Neural crest cell (in vitro differentiated cells): ENCODE measurements around the gene LRSAM1. TPM values are rescaled to one million over a fixed set of nuclear protein-coding genes. Genes with fewer than 3 reads are reported as not detected.

ENCODE experiments used
- DNase-seq: peaks from one replicate; pipeline ENCODE4 v3.0.0; 2021; ENCODE audit warnings: low read depth, mixed read lengths, low spot score
- H3K27ac Mint-ChIP-seq: one replicate; pipeline ENCODE4 v1.8.0; 2021; ENCODE audit warnings: mild to moderate bottlenecking, mixed read lengths; ENCODE audit not compliant: unreplicated experiment
- H3K27me3 Mint-ChIP-seq: 2 replicates; pipeline ENCODE4 v1.8.0; 2021; ENCODE audit warnings: low read depth, mild to moderate bottlenecking, mixed read lengths
- H3K36me3 Mint-ChIP-seq: 2 replicates; pipeline ENCODE4 v1.8.0; 2021; ENCODE audit warnings: low read depth, mild to moderate bottlenecking, mixed read lengths
- H3K4me1 Mint-ChIP-seq: 2 replicates; pipeline ENCODE4 v1.8.0; 2021; ENCODE audit warnings: mixed read lengths
- H3K4me3 Mint-ChIP-seq: one replicate; pipeline ENCODE4 v1.8.0; 2021; ENCODE audit warnings: mild to moderate bottlenecking, mixed read lengths
- H3K9me3 Mint-ChIP-seq: 2 replicates; pipeline ENCODE4 v1.8.0; 2021; ENCODE audit warnings: mixed read lengths
- total RNA-seq: library from RNA; stranded (reverse); gene quantifications from 2 replicates; pipeline ENCODE4 v1.2.1, GENCODE V29; 2021
- TF ChIP-seq, protein P1 (sequence below): fragments of 200-600 bp; sonication (generic); conservative IDR thresholded peaks from 2 replicates; pipeline ENCODE4 v1.5.0; 2021; ENCODE audit warnings: antibody characterized with exemption, mild to moderate bottlenecking

Gene LRSAM1
- total RNA-seq, 1 donor from 2014 or later = 17.3 TPM

DNA sequence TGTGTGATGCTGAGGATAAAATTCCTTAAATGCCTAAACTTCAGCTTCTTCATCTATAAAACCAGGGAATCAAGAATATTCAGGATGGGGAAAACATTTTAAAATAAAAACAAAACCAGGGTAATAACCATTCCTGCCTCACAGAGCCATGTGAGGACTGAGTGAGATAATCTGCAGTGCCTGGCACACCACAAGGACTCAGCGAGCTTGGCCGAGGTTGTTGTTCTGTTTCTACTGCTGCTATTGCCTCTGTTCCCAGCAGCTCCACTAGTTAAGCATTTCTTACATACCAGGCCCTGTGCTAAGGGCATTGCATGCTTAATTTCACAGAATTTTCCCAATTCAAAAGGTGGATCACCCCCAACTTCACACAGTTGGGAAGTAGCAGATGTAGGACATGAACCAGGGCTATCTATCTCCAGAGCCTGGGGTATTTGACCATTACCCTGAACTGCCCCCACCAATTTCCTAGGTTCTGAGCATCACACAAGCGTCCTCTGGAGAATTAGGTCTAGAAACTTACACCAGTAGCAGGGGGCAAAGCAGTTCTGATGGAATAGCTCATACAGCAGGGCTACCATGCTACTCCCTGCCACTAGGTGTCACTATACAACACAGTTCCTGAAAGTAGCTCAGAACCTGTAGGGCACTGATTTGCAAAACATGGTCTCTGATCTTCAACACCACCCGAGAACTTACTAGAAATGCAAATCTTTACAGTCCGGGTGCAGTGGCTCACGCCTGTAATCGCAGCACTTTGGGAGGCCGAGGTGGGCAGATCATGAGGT, 74.3 kb downstream of the LRSAM1 start:
- Mint-ChIP-seq H3K27ac (no peak overlapping the region), H3K36me3 (peaks cover 37% of the 10 kb centered on the region), H3K9me3 (peaks cover 9% of the 10 kb centered on the region), H3K27me3 (no peaks in the 10 kb centered on the region), H3K4me3 (no peak overlapping the region), H3K4me1 (peaks cover 39% of the 10 kb centered on the region)
- TF ChIP-seq, protein P1, sequence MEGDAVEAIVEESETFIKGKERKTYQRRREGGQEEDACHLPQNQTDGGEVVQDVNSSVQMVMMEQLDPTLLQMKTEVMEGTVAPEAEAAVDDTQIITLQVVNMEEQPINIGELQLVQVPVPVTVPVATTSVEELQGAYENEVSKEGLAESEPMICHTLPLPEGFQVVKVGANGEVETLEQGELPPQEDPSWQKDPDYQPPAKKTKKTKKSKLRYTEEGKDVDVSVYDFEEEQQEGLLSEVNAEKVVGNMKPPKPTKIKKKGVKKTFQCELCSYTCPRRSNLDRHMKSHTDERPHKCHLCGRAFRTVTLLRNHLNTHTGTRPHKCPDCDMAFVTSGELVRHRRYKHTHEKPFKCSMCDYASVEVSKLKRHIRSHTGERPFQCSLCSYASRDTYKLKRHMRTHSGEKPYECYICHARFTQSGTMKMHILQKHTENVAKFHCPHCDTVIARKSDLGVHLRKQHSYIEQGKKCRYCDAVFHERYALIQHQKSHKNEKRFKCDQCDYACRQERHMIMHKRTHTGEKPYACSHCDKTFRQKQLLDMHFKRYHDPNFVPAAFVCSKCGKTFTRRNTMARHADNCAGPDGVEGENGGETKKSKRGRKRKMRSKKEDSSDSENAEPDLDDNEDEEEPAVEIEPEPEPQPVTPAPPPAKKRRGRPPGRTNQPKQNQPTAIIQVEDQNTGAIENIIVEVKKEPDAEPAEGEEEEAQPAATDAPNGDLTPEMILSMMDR = peak; percentile 70
- no peak for DNase-seq

- Mint-ChIP-seq H3K4me3 (no peak overlapping the region), H3K36me3 (peaks cover 37% of the 10 kb centered on the region), H3K4me1 (peaks cover 33% of the 10 kb centered on the region), H3K27me3 (no peaks in the 10 kb centered on the region), H3K9me3 (peaks cover 9% of the 10 kb centered on the region), H3K27ac (peak overlapping the region; percentile 81)
- TF ChIP-seq, protein P1 = no peak
- no peak for DNase-seq
Measured at GRCh38 chr9:127526655-127527559, 75.6 kb downstream of the LRSAM1 start.

DNA sequence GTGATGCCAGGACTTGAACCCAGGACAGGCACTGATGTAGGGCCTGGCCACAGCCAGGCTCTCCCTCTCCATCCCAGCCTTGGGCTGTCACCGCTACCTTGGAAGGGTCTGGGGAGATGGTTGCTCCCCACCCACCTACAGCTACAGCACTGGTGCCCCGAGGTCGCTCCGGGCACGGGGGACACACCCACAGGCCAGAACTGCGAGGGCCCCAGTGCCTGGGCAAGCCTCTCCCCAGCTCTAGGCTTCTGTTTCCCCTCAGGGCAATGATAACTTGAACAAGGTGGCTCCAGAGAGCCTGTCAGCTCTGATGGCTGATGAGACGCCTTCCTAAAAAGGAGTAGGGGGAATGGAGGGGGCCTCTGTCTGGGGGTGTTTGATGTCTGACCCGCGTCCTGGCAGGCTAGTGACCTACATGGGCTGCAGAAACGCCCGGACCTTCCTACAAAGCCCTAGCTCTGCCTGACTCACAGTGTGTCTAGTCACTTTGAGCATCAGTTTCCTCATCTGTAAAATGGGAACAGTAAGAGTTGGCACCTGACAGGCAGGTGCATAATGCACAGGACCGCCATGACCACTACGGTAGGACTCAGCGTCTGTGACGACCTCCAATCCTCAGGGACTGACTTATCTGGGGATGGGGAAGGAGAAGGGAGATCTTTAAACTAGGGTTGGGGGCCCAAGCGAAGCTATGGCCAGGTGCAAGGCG, 76.4 kb downstream of the LRSAM1 start:
- DNase-seq = no peak
- peaks cover 9% of the 10 kb centered on the region for H3K9me3 Mint-ChIP-seq
- TF ChIP-seq, protein P1 = no peak
- H3K4me1 Mint-ChIP-seq = peaks cover 33% of the 10 kb centered on the region
- peak overlapping the region; percentile 57 for H3K27ac Mint-ChIP-seq
- no peak overlapping the region for H3K4me3 Mint-ChIP-seq
- no peaks in the 10 kb centered on the region for H3K27me3 Mint-ChIP-seq
- peaks cover 35% of the 10 kb centered on the region for H3K36me3 Mint-ChIP-seq

GRCh38 chr9:127528422-127529251, 77.3 kb downstream of the LRSAM1 start:
- Mint-ChIP-seq H3K4me1 (peaks cover 33% of the 10 kb centered on the region), H3K4me3 (no peak overlapping the region), H3K27ac (peak overlapping the region; percentile 6), H3K9me3 (peaks cover 6% of the 10 kb centered on the region), H3K36me3 (peaks cover 28% of the 10 kb centered on the region), H3K27me3 (no peaks in the 10 kb centered on the region)
- DNase-seq = no peak
- TF ChIP-seq, protein P1 = no peak
